GM21381 (cell line): ENCODE measurements around the gene NKD1.
A peak's percentile ranks its signal among the peaks of the same experiment; 100 is the strongest.
"Not testable (repeated sequence)": the region's sequence is repeated elsewhere in the genome, so short reads cannot be mapped to it uniquely, and the experiment has no call there.

Experiments used
- ATAC-seq: cut with Tn5 transposase; IDR thresholded peaks from one replicate; pipeline ENCODE4 v1.9.1; 2021; ENCODE audit warnings: mild to moderate bottlenecking, moderate library complexity; ENCODE audit not compliant: unreplicated experiment

The NKD1 gene, protein sequence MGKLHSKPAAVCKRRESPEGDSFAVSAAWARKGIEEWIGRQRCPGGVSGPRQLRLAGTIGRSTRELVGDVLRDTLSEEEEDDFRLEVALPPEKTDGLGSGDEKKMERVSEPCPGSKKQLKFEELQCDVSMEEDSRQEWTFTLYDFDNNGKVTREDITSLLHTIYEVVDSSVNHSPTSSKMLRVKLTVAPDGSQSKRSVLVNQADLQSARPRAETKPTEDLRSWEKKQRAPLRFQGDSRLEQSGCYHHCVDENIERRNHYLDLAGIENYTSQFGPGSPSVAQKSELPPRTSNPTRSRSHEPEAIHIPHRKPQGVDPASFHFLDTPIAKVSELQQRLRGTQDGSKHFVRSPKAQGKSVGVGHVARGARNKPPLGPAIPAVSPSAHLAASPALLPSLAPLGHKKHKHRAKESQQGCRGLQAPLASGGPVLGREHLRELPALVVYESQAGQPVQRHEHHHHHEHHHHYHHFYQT

GRCh38 chr16:50548125-50548908 is at the start of gene NKD1:
Gene NKD1, plus strand, starts transcription at chr16:50548396. Its CDS starts 158 bp downstream, at chr16:50548554.
- peak; percentile 77 for ATAC-seq

DNA sequence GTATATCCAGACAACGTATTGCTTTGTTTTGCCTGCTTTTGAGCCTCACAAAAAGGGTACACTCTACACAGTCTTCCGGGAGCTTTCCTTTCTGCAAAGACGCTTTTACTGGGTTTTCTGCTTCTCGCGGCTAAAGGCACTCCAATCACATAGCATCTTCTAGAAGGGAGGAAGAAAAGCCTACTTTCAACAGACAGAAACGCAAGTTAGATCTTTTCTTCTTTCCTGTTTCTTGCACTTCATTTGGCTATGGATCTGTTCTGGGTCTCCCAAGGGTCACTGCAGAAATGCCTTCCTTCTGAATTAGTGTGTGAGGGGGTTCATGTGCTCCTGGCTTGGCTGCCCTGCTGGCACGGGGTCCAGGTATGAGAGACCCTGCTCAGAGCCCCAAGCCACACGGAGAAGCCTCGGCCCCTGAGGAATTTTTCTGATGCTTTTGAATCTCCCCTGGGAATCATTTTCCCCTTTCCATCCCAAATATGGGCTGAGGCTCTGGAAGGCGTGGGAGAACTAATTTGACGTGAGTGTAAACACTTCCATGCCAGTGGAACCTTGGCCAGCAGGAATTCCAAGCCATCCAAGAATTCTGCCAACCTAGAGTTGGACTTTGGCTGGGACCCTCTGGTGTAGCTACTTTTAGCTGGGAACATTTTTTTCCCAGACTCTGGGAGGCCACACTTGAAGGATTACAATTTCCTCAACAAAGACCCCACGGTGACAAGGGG is 49.6 kb upstream of the NKD1 start:
- no peak for ATAC-seq

- no peak for ATAC-seq
These were observed 48.9 kb upstream of the NKD1 start for GRCh38 chr16:50499254-50499653.

DNA sequence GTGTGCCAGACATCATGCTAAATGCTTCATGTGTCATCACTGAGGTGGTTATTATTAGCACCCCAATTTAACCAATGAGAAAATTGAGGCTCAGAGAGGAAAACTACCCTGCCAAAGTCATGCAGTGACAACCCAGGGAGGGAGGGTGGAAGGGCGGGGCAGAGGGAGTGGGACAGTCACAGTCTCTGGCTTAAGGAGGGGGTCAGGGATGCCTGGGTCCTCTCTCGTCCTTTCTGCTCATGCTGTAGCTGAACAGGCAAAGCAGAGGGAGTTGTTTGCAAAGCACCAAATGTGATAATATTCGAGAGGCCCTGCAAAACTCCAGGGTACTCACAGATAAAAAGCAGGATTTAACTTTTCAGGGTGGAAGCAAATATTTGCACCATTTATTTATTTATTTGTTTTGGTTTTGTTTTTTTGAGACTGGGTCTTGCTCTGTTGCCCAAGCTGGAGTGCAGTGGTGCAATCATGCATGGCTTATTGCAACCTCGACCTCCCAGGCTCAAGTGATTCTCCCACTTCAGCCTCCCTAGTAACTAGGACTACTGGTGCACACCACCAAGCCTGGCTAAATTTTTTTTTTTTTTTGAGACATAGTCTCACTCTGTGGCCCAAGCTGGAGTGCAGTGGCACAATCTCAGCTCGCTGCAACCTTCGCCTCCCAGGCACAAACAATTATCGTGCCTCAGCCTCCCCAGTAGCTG is 47.9 kb upstream of the NKD1 start:
- ATAC-seq: no peak

GRCh38 chr16:50501251-50501650 is 46.9 kb upstream of the NKD1 start:
- no peak for ATAC-seq

DNA sequence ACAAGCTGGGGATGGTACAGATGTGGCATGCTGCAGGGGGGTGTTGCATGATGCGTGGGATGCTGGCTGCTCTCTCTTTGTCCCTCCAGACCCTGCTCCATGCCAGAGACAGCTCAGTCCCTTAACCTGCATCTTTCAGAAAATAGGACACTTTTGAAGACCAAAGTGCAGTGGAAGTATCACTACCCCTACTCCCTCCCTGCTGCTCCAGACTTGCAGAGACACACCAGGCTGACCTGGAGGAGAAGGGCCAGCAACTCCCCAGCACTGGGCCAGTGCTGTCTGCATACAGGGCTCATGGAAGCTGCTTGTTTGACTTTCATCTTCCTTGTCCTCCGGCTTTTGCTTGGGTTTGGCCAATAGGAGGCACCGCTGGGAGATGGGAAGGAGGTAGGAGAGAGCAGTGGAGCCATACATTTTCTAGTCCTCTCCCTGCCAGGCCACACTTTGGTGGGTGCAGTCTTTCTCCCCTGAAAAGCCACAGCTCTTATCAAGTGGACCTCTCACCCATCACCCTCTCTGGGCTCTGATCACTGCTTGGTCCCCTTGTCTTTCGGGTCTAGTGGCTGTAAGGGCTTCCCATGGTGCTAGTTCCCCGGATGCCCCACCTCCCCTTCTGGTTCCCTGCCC is 46.1 kb upstream of the NKD1 start:
- no peak for ATAC-seq

- ATAC-seq: no peak
These were observed 45.6 kb upstream of the NKD1 start for GRCh38 chr16:50502616-50503011.

DNA sequence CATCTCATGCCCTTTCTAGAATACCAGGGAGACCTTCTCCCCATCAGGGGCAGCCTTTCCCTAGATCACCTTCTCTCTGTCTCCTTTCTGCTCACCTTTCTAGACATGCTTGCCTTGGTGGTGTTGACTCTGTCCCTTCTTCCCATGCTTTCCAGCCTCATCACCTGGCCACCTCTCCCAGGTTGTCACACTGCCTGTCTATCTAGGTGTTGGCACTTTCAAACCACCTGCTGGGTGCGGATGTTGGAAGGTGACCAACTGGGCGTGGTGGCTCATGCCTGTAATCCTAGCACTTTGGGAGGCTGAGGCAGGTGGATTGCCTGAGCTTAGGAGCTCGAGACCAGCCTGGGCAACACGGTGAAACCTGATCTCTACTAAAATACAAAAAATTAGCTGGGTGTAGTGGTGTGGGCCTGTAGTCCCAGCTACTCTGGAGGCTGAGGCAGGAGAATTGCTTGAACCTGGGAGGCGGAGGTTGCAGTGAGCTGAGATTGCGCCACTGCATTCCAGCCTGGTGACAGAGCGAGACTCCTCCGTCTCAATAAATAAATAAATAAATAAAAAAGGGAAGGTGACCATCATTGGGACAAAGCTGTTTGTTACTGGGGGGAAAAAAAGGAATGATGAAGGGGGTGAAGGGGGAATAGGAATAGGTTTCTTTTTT is 44.2 kb upstream of the NKD1 start:
- not testable (repeated sequence) for ATAC-seq

GRCh38 chr16:50505115-50505514 is 43.1 kb upstream of the NKD1 start:
- no peak for ATAC-seq

DNA sequence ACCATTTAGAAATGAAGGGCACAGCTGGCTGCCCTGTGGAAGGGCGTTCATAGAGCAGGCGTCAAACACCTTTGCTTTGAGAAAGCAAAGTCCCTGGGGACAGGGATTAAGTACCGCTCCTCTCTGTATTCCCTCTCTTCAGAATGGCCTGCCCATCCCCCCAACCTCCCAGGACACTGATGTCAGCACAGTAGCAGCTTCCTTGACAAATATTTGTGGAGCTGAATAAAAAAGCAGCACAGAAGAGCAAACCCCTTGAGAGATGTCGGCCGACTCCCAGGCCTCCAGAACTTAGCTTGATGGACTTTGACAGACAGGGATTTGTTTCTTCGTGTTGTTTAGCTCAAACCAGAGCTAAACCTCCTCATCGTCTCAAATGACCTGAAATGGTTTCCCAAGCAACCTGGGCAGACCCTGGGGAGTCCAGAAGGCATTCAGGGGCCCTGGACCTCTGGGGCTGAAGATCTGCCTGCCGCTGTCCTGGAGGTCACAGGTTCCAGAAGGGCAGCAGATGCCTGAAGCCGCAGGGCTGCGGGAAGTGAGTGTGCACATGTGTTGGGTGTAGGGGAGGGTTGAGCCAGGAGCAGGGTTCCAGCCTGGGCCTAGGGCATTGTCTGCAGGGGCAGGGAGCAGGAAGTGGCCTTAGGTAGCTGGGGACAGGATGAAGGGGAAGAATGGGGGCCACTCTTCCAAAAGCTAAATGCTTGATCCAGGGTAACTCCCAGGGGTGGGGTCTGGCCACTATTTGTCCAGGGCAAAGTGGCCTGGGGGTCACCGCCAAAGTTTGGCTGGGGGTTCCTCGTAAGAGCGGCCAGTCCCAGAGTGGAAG is 42.3 kb upstream of the NKD1 start:
- ATAC-seq: no peak

- ATAC-seq: no peak
These were observed 41.7 kb upstream of the NKD1 start for GRCh38 chr16:50506543-50506937.

DNA sequence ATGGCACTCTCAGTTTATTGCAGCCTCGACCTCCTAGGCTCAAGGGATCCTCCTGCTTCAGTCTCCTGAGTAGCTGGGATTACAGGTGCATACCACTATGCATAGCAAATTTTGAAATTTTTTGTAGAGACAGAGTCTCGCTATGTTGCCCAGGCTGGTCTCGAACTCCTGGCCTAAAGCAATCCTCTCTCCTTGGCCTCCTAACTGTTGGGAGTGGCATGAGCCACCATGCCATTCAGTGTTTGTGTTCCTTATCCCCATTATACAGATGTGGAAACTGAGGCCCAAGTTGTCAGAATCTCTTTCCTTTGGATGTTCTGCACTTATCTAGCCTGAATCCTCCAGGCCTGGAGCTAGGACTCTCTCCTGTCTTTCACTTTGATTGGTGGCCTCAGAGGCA is 40.8 kb upstream of the NKD1 start:
- ATAC-seq: no peak

- no peak for ATAC-seq
These were observed 38.5 kb upstream of the NKD1 start for GRCh38 chr16:50509521-50510341.

DNA sequence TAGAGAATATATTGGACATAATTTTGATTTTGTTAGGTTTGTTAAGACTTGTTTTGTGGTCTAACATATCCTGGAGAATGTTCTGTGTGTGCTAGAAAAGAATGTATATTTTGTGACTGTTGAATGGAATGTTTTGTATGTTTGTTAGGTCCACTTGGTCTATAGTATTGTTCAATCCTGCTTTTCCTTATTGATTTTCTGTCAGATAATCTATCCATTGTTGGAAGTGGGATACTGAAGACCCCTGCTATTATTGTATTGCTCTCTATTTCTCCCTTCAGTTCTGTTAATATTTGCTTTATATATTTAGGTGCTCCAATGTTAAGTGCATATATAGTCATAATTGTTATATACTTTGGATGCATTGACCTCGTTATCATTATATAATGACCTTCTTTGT is 33.0 kb upstream of the NKD1 start:
- no peak for ATAC-seq

- no peak for ATAC-seq
These were observed 31.8 kb upstream of the NKD1 start for GRCh38 chr16:50516401-50516800.

DNA sequence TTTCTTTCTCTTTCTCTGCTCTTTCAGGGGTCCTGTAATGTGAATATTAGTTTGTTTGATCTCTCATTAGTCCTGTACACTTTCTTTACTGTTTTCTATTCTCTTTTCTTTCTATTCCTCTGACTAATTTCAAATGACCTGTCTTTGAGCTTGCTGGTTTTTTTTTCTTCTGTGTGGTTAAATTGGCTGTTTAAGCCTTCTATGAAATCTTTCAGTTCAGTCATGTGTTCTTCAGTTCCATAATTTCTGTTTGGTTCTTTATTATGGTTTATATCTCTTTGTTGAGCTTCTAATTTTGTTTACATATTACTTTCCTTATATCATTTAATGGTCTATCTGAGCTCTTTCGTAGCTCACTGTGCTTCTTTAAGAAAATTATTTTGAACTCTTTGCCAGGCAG is 31.3 kb upstream of the NKD1 start:
- ATAC-seq: no peak

DNA sequence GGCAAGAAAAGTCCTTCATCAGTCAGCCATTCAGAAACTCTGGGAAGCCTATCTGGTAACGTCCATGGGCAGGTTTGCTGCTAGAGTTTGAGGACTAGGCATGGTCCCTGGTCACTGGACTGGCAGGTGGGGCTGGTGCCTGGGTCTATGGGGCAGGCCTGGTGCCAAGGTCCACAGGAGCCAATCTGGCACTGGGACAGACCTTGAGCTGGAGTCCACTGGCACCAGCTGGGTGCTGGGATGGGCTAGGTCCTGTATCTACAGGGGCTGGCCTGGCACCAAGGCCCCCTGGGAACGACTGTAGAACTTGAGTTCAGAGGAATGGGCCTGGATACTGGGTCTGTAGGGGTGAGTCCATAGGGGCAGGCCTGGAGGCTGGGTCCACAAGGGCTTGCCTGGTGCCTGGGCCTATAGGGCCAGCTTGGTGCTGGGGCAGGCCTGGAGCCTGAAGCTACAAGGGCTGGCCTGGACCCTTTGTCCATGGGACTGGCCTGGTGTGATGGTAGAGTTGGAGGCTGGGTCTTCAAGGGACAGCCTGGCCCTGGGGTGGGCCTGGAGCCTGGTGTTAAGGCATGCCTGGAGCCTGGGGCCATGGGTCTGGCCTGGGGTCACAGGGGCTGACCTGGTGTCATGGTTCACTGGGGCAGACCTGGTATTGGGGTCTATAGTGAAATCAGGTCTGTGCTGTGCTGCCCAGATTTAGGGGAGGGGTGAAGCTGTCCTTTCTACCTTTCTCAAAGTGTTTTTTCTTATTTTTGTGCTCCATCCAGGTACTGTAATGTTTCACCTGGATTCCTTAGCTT is 30.5 kb upstream of the NKD1 start:
- ATAC-seq: no peak
